Esophagus squamous epithelium (tissue), 4 donors: ENCODE measurements around the gene TSNAX.

Experiments
- POLR2A ChIP-seq, 4 donors: fragments of 450-650 bp; IDR thresholded peaks; one replicate each; pipeline ENCODE4 v1.6.1; 2017; ENCODE audit warnings: antibody characterized with exemption in 4 of 4, mild to moderate bottlenecking in 4 of 4, moderate library complexity in 3 of 4
- TF ChIP-seq, protein P1 (sequence below), 6 experiments: fragments of 450-650 bp in 4 of 6; fragments of 200-600 bp in 2 of 6; sonication (generic) in 2 of 6; IDR thresholded peaks; one replicate each; pipeline ENCODE4 v1.5.1; 2016 to 2019; ENCODE audit warnings: antibody characterized with exemption in 6 of 6, mild to moderate bottlenecking in 4 of 6, moderate library complexity in 4 of 6

DNA sequence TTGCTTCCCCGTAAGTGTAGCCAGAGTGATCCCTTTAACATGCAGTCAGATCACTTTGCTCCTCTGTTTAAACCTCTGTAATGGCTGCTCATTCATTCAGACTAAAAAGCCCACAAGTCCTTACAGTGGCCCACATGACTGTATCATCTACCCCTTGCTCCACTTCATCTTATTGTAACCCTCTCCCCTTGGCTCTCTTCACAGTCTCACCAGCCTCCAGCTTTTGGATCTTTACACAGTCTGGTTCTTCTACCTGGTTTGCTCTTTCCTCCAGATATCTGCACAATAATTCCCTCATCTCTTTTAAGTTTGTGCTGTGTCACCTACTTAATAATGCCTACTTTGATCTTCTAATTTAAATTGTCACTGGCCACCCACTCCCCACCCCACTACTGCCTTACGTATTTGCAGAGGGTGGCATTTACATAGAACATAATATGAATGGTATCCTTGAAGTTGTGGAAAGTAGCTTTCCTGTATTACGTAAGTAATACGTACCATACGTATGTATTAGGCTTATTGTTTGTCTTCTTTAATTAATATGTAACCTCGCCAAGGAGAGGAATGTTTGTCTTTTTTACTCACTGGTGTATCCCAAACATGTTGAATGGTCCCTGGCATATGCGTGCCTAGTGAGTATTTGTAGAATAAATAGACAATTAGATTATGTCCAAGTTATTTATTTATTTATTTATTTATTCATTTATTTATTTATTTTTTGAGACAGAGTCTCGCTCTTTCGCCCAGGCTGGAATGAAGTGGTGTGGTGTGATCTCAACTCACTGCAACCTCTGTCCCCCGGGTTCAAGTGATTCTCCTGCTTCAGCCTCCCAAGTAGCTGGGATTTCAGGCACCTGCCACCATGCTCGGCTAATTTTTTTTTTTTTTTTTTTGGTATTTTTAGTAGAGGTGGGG, 48.6 kb downstream of the TSNAX start:
- TF ChIP-seq, protein P1, sequence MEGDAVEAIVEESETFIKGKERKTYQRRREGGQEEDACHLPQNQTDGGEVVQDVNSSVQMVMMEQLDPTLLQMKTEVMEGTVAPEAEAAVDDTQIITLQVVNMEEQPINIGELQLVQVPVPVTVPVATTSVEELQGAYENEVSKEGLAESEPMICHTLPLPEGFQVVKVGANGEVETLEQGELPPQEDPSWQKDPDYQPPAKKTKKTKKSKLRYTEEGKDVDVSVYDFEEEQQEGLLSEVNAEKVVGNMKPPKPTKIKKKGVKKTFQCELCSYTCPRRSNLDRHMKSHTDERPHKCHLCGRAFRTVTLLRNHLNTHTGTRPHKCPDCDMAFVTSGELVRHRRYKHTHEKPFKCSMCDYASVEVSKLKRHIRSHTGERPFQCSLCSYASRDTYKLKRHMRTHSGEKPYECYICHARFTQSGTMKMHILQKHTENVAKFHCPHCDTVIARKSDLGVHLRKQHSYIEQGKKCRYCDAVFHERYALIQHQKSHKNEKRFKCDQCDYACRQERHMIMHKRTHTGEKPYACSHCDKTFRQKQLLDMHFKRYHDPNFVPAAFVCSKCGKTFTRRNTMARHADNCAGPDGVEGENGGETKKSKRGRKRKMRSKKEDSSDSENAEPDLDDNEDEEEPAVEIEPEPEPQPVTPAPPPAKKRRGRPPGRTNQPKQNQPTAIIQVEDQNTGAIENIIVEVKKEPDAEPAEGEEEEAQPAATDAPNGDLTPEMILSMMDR (IDR thresholded peaks at IDR 0.05), result no peak
- TF ChIP-seq POLR2A (IDR thresholded peaks at IDR 0.05), result no peak
